Measurements from ENCODE around the gene RALY. TPM values are rescaled to one million over a fixed set of nuclear protein-coding genes. Genes with fewer than 3 reads are reported as not detected.

The RALY gene
- polyA plus RNA-seq, 1 donor from 2014 or later: 221 TPM

DNA sequence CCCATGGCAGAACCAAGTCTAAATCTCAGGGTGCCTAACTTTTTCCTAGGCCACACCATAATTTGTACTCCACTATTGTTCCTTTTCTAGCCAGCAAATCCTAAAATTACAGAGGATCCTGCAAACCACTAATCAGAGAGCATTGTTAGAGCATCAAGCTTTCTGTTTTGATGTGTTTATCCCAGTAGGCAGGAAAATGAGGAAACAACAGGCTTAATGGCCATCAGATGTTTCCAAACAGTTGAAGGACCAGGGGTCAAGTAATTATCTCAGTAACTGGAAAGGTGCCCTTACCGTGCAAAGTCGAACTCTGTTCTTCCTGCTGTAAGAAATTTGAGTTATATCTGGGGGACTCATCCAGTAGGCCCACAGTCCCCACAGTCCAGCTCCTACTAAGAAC is 58.7 kb downstream of the RALY start:
- peaks cover 11% of the 10 kb centered on the region for H3K79me2 ChIP-seq (replicated peaks; ENCODE audit: insufficient read depth, low read length)
- H4K20me1 ChIP-seq (ENCODE audit: insufficient read depth): no peaks in the 10 kb centered on the region
- H3K4me3 ChIP-seq (ENCODE audit: low read length): no peak overlapping the region
- no peaks in the 10 kb centered on the region for H3F3A ChIP-seq (ENCODE audit: insufficient read depth, low read length, poor library complexity, severe bottlenecking)
- no peak overlapping the region for H3K27ac ChIP-seq (ENCODE audit: low read length)
- H3K9me3 ChIP-seq (ENCODE audit: low read length): no peaks in the 10 kb centered on the region
- H2AFZ ChIP-seq (ENCODE audit: low read depth, low read length): no peak overlapping the region
- TF ChIP-seq POLR2AphosphoS5 (IDR thresholded peaks at IDR 0.05) (no peak), CTCF (IDR thresholded peaks at IDR 0.05; ENCODE audit: poor library complexity, severe bottlenecking) (no peak), EZH2 (IDR thresholded peaks at IDR 0.05; ENCODE audit: borderline replicate concordance, insufficient read depth, low read length, poor library complexity, severe bottlenecking) (no peak), RAD21 (conservative IDR thresholded peaks at IDR 0.05) (no peak), TAF1 (IDR thresholded peaks at IDR 0.05; ENCODE audit: low read depth) (no peak), MXI1 (conservative IDR thresholded peaks at IDR 0.05; ENCODE audit: poor library complexity, severe bottlenecking) (no peak), EP300 (conservative IDR thresholded peaks at IDR 0.05; ENCODE audit: poor library complexity, severe bottlenecking) (no peak), SMC3 (conservative IDR thresholded peaks at IDR 0.05; ENCODE audit: poor library complexity) (no peak)
- TF ChIP-seq, protein P1, sequence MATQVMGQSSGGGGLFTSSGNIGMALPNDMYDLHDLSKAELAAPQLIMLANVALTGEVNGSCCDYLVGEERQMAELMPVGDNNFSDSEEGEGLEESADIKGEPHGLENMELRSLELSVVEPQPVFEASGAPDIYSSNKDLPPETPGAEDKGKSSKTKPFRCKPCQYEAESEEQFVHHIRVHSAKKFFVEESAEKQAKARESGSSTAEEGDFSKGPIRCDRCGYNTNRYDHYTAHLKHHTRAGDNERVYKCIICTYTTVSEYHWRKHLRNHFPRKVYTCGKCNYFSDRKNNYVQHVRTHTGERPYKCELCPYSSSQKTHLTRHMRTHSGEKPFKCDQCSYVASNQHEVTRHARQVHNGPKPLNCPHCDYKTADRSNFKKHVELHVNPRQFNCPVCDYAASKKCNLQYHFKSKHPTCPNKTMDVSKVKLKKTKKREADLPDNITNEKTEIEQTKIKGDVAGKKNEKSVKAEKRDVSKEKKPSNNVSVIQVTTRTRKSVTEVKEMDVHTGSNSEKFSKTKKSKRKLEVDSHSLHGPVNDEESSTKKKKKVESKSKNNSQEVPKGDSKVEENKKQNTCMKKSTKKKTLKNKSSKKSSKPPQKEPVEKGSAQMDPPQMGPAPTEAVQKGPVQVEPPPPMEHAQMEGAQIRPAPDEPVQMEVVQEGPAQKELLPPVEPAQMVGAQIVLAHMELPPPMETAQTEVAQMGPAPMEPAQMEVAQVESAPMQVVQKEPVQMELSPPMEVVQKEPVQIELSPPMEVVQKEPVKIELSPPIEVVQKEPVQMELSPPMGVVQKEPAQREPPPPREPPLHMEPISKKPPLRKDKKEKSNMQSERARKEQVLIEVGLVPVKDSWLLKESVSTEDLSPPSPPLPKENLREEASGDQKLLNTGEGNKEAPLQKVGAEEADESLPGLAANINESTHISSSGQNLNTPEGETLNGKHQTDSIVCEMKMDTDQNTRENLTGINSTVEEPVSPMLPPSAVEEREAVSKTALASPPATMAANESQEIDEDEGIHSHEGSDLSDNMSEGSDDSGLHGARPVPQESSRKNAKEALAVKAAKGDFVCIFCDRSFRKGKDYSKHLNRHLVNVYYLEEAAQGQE (IDR thresholded peaks at IDR 0.05; ENCODE audit: borderline replicate concordance): no peak
- no peak overlapping the region for H3K4me2 ChIP-seq (ENCODE audit: low read length)
- no peaks in the 10 kb centered on the region for H3K9me2 ChIP-seq (ENCODE audit: insufficient read depth, low read length)
- H3K27me3 ChIP-seq (ENCODE audit: insufficient read depth, low read depth, low read length): no peaks in the 10 kb centered on the region
- H3K36me3 ChIP-seq (ENCODE audit: insufficient read depth, low read length): no peaks in the 10 kb centered on the region
- no peak overlapping the region for H3K9ac ChIP-seq (ENCODE audit: low read length)

- Histone ChIP-seq H3K9ac (ENCODE audit: low read length) (no peak overlapping the region), H3K27ac (ENCODE audit: low read length) (no peak overlapping the region), H3K9me3 (ENCODE audit: low read length) (no peaks in the 10 kb centered on the region), H2AFZ (ENCODE audit: low read depth, low read length) (no peak overlapping the region), H3K36me3 (ENCODE audit: insufficient read depth, low read length) (no peaks in the 10 kb centered on the region), H4K20me1 (ENCODE audit: insufficient read depth) (no peaks in the 10 kb centered on the region), H3K4me2 (ENCODE audit: low read length) (no peak overlapping the region), H3K79me2 (replicated peaks; ENCODE audit: insufficient read depth, low read length) (no peaks in the 10 kb centered on the region), H3F3A (ENCODE audit: insufficient read depth, low read length, poor library complexity, severe bottlenecking) (no peaks in the 10 kb centered on the region), H3K4me3 (ENCODE audit: low read length) (no peak overlapping the region), H3K27me3 (ENCODE audit: insufficient read depth, low read depth, low read length) (no peaks in the 10 kb centered on the region), H3K9me2 (ENCODE audit: insufficient read depth, low read length) (no peaks in the 10 kb centered on the region)
- TF ChIP-seq RAD21 (conservative IDR thresholded peaks at IDR 0.05) (no peak), SMC3 (conservative IDR thresholded peaks at IDR 0.05; ENCODE audit: poor library complexity) (no peak), EP300 (conservative IDR thresholded peaks at IDR 0.05; ENCODE audit: poor library complexity, severe bottlenecking) (no peak), TAF1 (IDR thresholded peaks at IDR 0.05; ENCODE audit: low read depth) (no peak), CTCF (IDR thresholded peaks at IDR 0.05; ENCODE audit: poor library complexity, severe bottlenecking) (no peak), MXI1 (conservative IDR thresholded peaks at IDR 0.05; ENCODE audit: poor library complexity, severe bottlenecking) (no peak), POLR2AphosphoS5 (IDR thresholded peaks at IDR 0.05) (no peak), EZH2 (IDR thresholded peaks at IDR 0.05; ENCODE audit: borderline replicate concordance, insufficient read depth, low read length, poor library complexity, severe bottlenecking) (no peak)
- TF ChIP-seq, protein P1 (IDR thresholded peaks at IDR 0.05; ENCODE audit: borderline replicate concordance): no peak
Observed at GRCh38 chr20:34055290-34055689, 61.6 kb downstream of the RALY start.
